GM12878 (cell line): ENCODE measurements around the gene CD164. TPM values are rescaled to one million over a fixed set of nuclear protein-coding genes. Genes with fewer than 3 reads are reported as not detected.

ENCODE experiments used
- ATAC-seq: fragments of 200-7000 bp; cut with Tn5 transposase; 3 replicates; pipeline ENCODE4 v1.9.1; 2020; ENCODE audit warnings: mild to moderate bottlenecking, moderate library complexity
- BruUV-seq: library from RNA; stranded (reverse); fragments of 400-500 nt; replicated peaks from 2 replicates; lab custom pipeline; 2021; lab: Mats Ljungman, UMichigan
- CTCF ChIA-PET: fragments of 300-600 bp; sonication (Branson Sonifier 250); formaldehyde crosslinking; extraction: SDS; loops from one replicate; lab custom pipeline; 2021; ENCODE audit warnings: inconsistent platforms; lab: Yijun Ruan, JAX
- POLR2A ChIA-PET: fragments of 350-600 bp; formaldehyde crosslinking; extraction: SDS; loops from one replicate; lab custom pipeline; 2021; ENCODE audit warnings: inconsistent platforms; lab: Charles Lee
- RAD21 ChIA-PET: fragments of 300-600 bp; sonication (Branson Sonifier 250); formaldehyde crosslinking; loops from one replicate; lab custom pipeline; 2023; ENCODE audit warnings: antibody characterized with exemption; ENCODE audit not compliant: unreplicated experiment; lab: Charles Lee
- SMC1A ChIA-PET: fragments of 300-600 bp; sonication (Branson Sonifier 250); formaldehyde crosslinking; loops from one replicate; lab custom pipeline; 2023; ENCODE audit not compliant: unreplicated experiment, uncharacterized antibody; lab: Charles Lee
- DNase-seq: peaks from one replicate; pipeline ENCODE4 v3.0.0-alpha.2; 2011; ENCODE audit warnings: low read depth, low spot score
- FAIRE-seq: peaks from 3 replicates; lab custom pipeline; 2011; peaks lifted over from hg19 to GRCh38; lab: Jason Lieb, UNC
- H2AFZ ChIP-seq: 2 replicates; pipeline ENCODE4 v1.6.0; 2011; ENCODE audit warnings: low read depth, low read length, control low read depth; ENCODE audit not compliant: control insufficient read depth
- H3K27ac ChIP-seq: 2 replicates; pipeline ENCODE4 v1.5.1; 2011; ENCODE audit warnings: control low read depth; ENCODE audit not compliant: control insufficient read depth, insufficient read depth
- H3K27me3 ChIP-seq, 2 experiments: replicated peaks in 1 of 2; 2 replicates each; pipeline versions ENCODE4 v1.6.0 to v1.6.1; 2011; ENCODE audit warnings: low read length in 1 of 2; ENCODE audit not compliant: control insufficient read depth in 2 of 2, insufficient read depth in 2 of 2
- H3K36me3 ChIP-seq, 2 experiments: 2 replicates each; pipeline ENCODE4 v1.5.1; 2011; ENCODE audit warnings: low read length in 1 of 2; ENCODE audit not compliant: control insufficient read depth in 2 of 2, insufficient read depth in 2 of 2
- H3K4me1 ChIP-seq: 2 replicates; pipeline ENCODE4 v1.6.1; 2011; ENCODE audit warnings: mild to moderate bottlenecking, low read length, moderate library complexity, mixed read lengths; ENCODE audit not compliant: control insufficient read depth, insufficient read depth
- H3K4me2 ChIP-seq: 2 replicates; pipeline ENCODE4 v1.6.0; 2011; ENCODE audit warnings: control low read depth; ENCODE audit not compliant: control insufficient read depth, insufficient read depth
- H3K4me3 ChIP-seq: fragments of 200-600 bp; sonication (generic); 2 replicates; pipeline ENCODE4 v1.5.1; 2016
- H3K79me2 ChIP-seq: 2 replicates; pipeline ENCODE4 v1.6.0; 2011; ENCODE audit warnings: low read length; ENCODE audit not compliant: control insufficient read depth, insufficient read depth
- H3K9ac ChIP-seq: 2 replicates; pipeline ENCODE4 v1.8.0; 2011; ENCODE audit warnings: low read length, control low read depth, mixed read lengths; ENCODE audit not compliant: control insufficient read depth, insufficient read depth
- H3K9me3 ChIP-seq: replicated peaks from 3 replicates; pipeline ENCODE4 v1.5.1; 2011; ENCODE audit warnings: mild to moderate bottlenecking, low read length; ENCODE audit not compliant: control insufficient read depth, insufficient read depth
- H4K20me1 ChIP-seq: 2 replicates; pipeline ENCODE4 v1.6.0; 2011; ENCODE audit not compliant: control insufficient read depth, insufficient read depth
- BCLAF1 ChIP-seq: fragments of 450-650 bp; IDR thresholded peaks from 2 replicates; pipeline ENCODE4 v1.6.1; 2017; ENCODE audit warnings: antibody characterized with exemption, mild to moderate bottlenecking, moderate library complexity
- CBFB ChIP-seq: IDR thresholded peaks from 2 replicates; pipeline ENCODE4 v1.6.1; 2016; ENCODE audit warnings: antibody characterized with exemption, low read depth
- ESRRA ChIP-seq: IDR thresholded peaks from 2 replicates; pipeline ENCODE4 v1.6.1; 2012; ENCODE audit warnings: mild to moderate bottlenecking, low read length, improper control_type of control experiment
- GATAD2B ChIP-seq: fragments of 450-650 bp; conservative IDR thresholded peaks from 2 replicates; pipeline ENCODE4 v1.6.1; 2017; ENCODE audit warnings: low read depth, mild to moderate bottlenecking, moderate library complexity
- HCFC1 ChIP-seq: fragments of 150-350 bp; IDR thresholded peaks from 2 replicates; pipeline ENCODE4 v1.6.1; 2014; ENCODE audit warnings: low read length
- NFYB ChIP-seq: IDR thresholded peaks from 2 replicates; pipeline ENCODE4 v1.6.1; 2011; ENCODE audit warnings: low read depth, mild to moderate bottlenecking, low read length, improper control_type of control experiment, moderate library complexity; ENCODE audit not compliant: insufficient read depth
- RBBP5 ChIP-seq: fragments of 200-600 bp; sonication (generic); conservative IDR thresholded peaks from 2 replicates; pipeline ENCODE4 v1.6.1; 2016
- SP1 ChIP-seq: IDR thresholded peaks from one replicate; pipeline ENCODE4 v1.6.1; 2011; ENCODE audit warnings: low read depth, low read length
- TCF12 ChIP-seq: IDR thresholded peaks from 2 replicates; pipeline ENCODE4 v1.6.1; 2011; ENCODE audit warnings: low read depth, mild to moderate bottlenecking, low read length
- WRNIP1 ChIP-seq: IDR thresholded peaks from 2 replicates; pipeline ENCODE4 v1.6.1; 2011; ENCODE audit warnings: low read depth, low read length, improper control_type of control experiment, borderline replicate concordance
- WGBS: methylation state at CpG from one replicate; pipeline ENCODE4 v1.1.6; 2016; ENCODE audit warnings: low lambda C conversion rate; ENCODE audit not compliant: insufficient replicate concordance, insufficient coverage; ENCODE audit errors: missing lambda C conversion rate; 5-methylcytosine and 5-hydroxymethylcytosine counted together
- in situ Hi-C: fragments of 300-500 bp; cut with MboI; formaldehyde crosslinking; loops from 9 replicates; pipeline ENCODE4 v1.14.3; 2018; ENCODE audit warnings: mixed read lengths
- intact Hi-C: fragments of 100-400 bp; cut with micrococcal nuclease; formaldehyde crosslinking; loops from one replicate; pipeline ENCODE4 v1.14.2; 2022; ENCODE audit not compliant: unreplicated experiment
- polyA plus RNA-seq, 11 experiments: library from polyadenylated mRNA; depleted of rRNA in 4 of 11; unstranded in 6 of 11; stranded (reverse) in 5 of 11; fragments of >200 nt; fragmentation: Nextera tagmentation in 4 of 11; fragmentation: Illumina TruSeq in 1 of 11; extraction: Ambion mirVana in 4 of 11; extraction: Trizol in 1 of 11; gene quantifications; 1 replicate in 1 of 11; 2 replicates in 10 of 11; pipeline versions ENCODE4 v1.2.1 to v1.2.3, GENCODE V29; 2011 to 2016; ENCODE audit warnings: inconsistent platforms in 2 of 11, missing spikeins in 2 of 11, low read depth in 1 of 11
- total RNA-seq, 4 experiments: library from RNA; depleted of rRNA in 3 of 4; stranded (reverse); fragments of >200 nt in 3 of 4; fragmentation: Illumina TruSeq in 1 of 4; extraction: Trizol in 1 of 4; gene quantifications; 2 replicates each; pipeline versions ENCODE4 v1.2.1 to v1.2.3, GENCODE V29; 2013 to 2021

CD164 gene
- total and polyA plus RNA-seq, 10 of the 15 experiments (the other 5 are each of a cell fraction or from before 2014, with no cell fraction given): 145 to 447 (median 211) TPM

- H3K27ac ChIP-seq: no peak overlapping the region
- no peak overlapping the region for H2AFZ ChIP-seq
- no peak overlapping the region for H3K4me2 ChIP-seq
- intact Hi-C loops: no loop called here
- ChIA-PET POLR2A (interaction anchor here (0.9 kb wide), 1 partner anchor 22 kb away, joined by 3 read pairs; no protein-coding TSS in a partner anchor), CTCF (interaction anchor here (1.4 kb wide), 1 partner anchor 34 kb away, joined by 6 read pairs; no protein-coding TSS in a partner anchor), RAD21 (no interaction called here), SMC1A (interaction anchor here (0.7 to 1.4 kb wide), 4 partner anchors 28 to 161 kb away, joined by 3 to 5 read pairs (median 3); no protein-coding TSS in a partner anchor)
- H3K4me1 ChIP-seq: no peaks in the 10 kb centered on the region
- TF ChIP-seq SP1 (no peak), BCLAF1 (no peak), ESRRA (no peak)
- H3K9me3 ChIP-seq: no peaks in the 10 kb centered on the region
- no TSS peak for BruUV-seq
- H3K4me3 ChIP-seq: no peak overlapping the region
- H3K9ac ChIP-seq: no peak overlapping the region
- no peaks in the 10 kb centered on the region for H3K79me2 ChIP-seq
- no peak for DNase-seq
- in situ Hi-C loops: no loop called here
- H3K27me3 ChIP-seq: no peaks in the 10 kb centered on the region
- no peaks in the 10 kb centered on the region for H4K20me1 ChIP-seq
- peaks cover 0 to 5% of the 10 kb centered on the region in 2 experiments; a peak in 1 of 4 replicates for H3K36me3 ChIP-seq
- WGBS: 78% methylated on average over 3 of the region's 3 CpGs
- no peak for FAIRE-seq
- ATAC-seq: no peak
Measured at GRCh38 chr6:109349419-109349987, 32.8 kb downstream of the CD164 start.

GRCh38 chr6:109348226-109348625 is 34.0 kb downstream of the CD164 start:
- Histone ChIP-seq H3K9me3 (no peaks in the 10 kb centered on the region), H3K4me3 (no peak overlapping the region), H4K20me1 (no peaks in the 10 kb centered on the region), H3K9ac (no peak overlapping the region), H3K27ac (no peak overlapping the region), H3K36me3 (no peaks in the 10 kb centered on the region), H2AFZ (no peak overlapping the region), H3K79me2 (no peaks in the 10 kb centered on the region), H3K27me3 (no peaks in the 10 kb centered on the region), H3K4me1 (no peaks in the 10 kb centered on the region), H3K4me2 (no peak overlapping the region)
- intact Hi-C loops (no loop called here), in situ Hi-C loops (no loop called here)
- ChIA-PET CTCF (no interaction called here), POLR2A (no interaction called here), RAD21 (no interaction called here), SMC1A (interaction anchor here (1.2 kb wide), 1 partner anchor 25 kb away, joined by 3 read pairs; no protein-coding TSS in a partner anchor)
- WGBS: 97% methylated on average over 8 of the region's 8 CpGs
- TF ChIP-seq GATAD2B (no peak), HCFC1 (no peak), BCLAF1 (no peak), RBBP5 (no peak), NFYB (no peak), TCF12 (no peak), WRNIP1 (no peak), SP1 (no peak), CBFB (no peak)
- DNase-seq (no peak), FAIRE-seq (no peak), ATAC-seq (no peak)
- BruUV-seq: no TSS peak
